H1 (cell line): ENCODE measurements around the gene CNST. TPM values are rescaled to one million over a fixed set of nuclear protein-coding genes. Genes with fewer than 3 reads are reported as not detected.

Experiments used
- MAFK ChIP-seq: IDR thresholded peaks from 2 replicates; pipeline ENCODE4 v1.6.1; 2012; ENCODE audit warnings: low read depth, mild to moderate bottlenecking, improper control_type of control experiment, low read length
- polyA plus RNA-seq, 7 experiments: library from polyadenylated mRNA; depleted of rRNA in 3 of 7; stranded (reverse) in 5 of 7; unstranded in 2 of 7; fragments of >200 nt in 5 of 7; fragments of 200-250 nt in 2 of 7; gene quantifications; 1 replicate in 5 of 7; 2 replicates in 1 of 7; 4 replicates in 1 of 7; pipeline versions ENCODE4 v1.2.1 to v1.2.3, GENCODE V29; 2011 to 2013; ENCODE audit warnings: missing spikeins in 2 of 7, mixed read lengths in 2 of 7
- total RNA-seq: library from RNA; stranded (reverse); fragmentation: NEBNext Ultra II Directional; extraction: Animal tissue kit (Norgen Biotek cat#: 25700); gene quantifications from 2 replicates; pipeline ENCODE4 v1.2.1, GENCODE V29; 2021

Gene CNST
- total and polyA plus RNA-seq, 2 of the 8 experiments (the other 6 are each of a cell fraction or from before 2014, with no cell fraction given): 5.3 to 21.3 TPM

DNA sequence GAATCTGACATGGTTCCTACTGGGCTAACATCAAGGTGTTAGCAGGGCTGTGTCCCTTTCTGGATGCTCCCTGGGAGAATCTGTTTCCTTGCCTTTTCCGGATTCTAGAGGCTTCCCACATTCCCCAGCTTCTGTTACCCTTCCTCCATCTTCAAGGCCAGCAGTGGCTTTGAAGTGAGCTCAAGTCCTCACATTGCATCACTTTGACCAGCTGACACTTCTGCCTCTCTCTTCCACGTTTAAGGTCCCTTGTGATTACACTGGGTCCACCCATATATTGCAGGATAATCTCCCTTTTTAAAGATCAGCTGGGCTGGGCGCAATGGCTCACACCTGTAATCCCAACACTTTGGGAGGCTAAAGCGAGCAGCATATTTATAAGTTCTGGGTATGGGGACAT, 33.1 kb downstream of the CNST start (continued):
- TF ChIP-seq MAFK: no peak
